Cerebellar nuclear complex (tissue), 1 donor: ENCODE measurements around the gene ZNF526.

Experiments
- DNase-seq, 2 experiments: peaks; one replicate each; lab custom pipeline; 2025; lab: John Stamatoyannopoulos, UW

Gene ZNF526

GRCh38 chr19:42224940-42225717 lies 5.0 kb downstream of the ZNF526 start:
- DNase-seq: no peak

DNA sequence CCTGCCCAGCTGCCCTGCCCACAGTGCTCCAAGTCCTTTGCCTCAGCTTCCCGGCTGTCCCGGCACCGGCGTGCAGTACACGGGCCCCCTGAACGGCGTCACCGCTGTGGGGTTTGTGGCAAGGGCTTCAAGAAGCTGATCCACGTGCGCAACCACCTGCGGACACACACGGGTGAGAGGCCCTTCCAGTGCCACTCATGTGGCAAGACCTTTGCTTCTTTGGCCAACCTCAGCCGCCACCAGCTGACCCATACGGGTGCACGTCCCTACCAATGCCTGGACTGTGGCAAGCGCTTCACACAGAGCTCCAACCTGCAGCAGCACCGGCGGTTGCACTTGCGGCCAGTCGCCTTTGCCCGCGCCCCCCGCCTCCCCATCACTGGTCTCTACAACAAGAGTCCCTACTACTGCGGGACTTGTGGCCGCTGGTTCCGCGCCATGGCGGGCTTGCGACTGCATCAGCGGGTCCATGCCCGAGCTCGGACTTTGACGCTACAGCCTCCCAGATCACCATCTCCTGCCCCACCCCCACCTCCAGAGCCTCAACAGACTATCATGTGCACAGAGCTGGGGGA lies 5.7 kb downstream of the ZNF526 start:
- no peak for DNase-seq

DNA sequence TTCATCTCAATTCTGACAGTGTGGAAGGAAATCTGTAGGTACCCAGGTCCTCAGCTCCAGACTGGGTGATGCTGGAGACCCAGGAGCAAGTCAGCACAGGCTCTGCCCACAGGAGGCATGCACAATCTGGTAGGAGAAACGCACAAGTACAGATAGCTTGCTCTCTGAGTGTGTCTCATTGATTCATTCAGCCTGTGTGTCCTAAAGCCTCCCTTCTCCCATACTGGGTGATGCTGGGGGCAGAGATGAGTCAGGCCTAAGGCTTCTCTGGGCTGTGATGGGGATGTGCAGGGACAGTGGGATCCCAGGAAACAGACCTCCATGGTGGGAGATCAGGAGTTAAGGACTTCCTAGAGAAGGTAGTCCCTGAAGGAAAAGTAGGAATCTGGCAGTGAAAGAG lies 6.8 kb downstream of the ZNF526 start:
- no peak for DNase-seq

- no peak for DNase-seq
These were observed 8.5 kb downstream of the ZNF526 start for GRCh38 chr19:42228641-42229040.

- DNase-seq: no peak
These were observed 9.3 kb downstream of the ZNF526 start for GRCh38 chr19:42229301-42229854.

GRCh38 chr19:42229855-42230351 lies 9.8 kb downstream of the ZNF526 start:
- DNase-seq: no peak

DNA sequence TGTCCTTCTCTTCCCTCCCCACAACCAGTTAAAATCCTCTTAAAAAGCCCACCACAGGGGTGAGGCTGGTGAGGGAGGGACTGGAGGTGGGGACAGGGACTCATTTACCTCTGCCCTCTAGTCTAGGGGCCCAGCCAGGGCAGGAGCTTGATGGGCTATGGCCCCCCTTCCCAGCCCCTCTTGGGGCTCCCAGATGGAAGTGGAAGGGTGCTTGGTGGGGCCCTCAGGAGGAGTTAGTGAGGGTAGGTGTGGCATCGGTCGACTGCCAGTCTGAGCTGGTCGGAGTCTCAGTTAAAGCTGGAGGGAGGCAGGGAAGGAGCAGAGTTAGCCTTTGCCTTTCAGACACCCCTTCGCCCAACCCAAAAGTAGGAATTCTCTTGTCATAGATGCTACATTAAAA lies 10.5 kb downstream of the ZNF526 start:
- DNase-seq: no peak

DNA sequence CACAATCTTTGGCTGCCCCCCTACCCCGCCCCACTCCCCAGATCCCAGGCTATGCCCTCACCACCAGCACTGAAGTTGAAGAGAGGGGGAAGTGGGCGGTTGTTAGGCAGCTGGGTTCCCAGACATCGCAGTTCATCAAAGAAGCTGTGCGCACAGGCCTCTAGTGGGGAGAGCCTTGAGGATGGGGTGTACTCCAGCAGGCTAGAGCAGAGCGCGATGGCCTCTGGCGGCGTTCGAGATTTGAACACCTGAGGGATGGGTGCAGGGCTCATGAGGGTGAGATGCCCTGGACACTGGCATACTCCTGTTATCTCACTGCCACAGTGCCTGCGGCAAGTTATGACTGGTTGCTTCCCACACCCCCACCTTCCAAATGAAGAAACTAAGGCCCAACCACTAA lies 12.3 kb downstream of the ZNF526 start:
- no peak for DNase-seq

- no peak for DNase-seq
These were observed 13.0 kb downstream of the ZNF526 start for GRCh38 chr19:42233106-42233505.

DNA sequence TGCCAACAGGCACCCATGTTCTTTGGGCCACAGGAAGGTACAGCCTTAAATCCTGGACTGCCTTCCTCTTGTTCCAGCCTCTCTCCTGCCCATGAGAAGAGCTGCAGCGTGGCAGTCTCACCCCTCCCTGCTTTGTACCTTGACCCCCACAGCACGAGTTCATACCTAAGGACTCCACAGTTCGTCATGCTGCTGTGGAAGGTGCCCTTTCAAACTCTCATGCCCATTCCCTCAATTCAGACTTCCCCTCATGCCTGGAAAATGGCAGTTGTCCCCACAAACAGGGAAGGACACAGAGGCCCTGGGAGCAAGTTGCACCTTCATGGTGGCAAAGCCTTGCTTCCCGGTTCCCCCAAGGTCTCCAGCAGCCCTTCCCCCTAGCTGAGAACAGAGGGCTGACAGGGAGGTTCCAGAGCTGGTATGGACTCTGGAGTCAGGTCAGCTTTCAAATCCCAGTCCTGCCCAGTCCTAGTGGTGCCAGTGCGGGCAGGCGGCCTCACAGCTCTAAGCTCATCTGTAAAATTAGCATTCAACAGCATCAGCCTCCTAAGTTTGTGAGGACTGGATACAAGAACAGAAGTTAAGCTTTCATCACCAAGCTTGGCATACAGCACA lies 13.7 kb downstream of the ZNF526 start:
- no peak for DNase-seq

GRCh38 chr19:42234364-42234763 lies 14.3 kb downstream of the ZNF526 start:
- DNase-seq: no peak

DNA sequence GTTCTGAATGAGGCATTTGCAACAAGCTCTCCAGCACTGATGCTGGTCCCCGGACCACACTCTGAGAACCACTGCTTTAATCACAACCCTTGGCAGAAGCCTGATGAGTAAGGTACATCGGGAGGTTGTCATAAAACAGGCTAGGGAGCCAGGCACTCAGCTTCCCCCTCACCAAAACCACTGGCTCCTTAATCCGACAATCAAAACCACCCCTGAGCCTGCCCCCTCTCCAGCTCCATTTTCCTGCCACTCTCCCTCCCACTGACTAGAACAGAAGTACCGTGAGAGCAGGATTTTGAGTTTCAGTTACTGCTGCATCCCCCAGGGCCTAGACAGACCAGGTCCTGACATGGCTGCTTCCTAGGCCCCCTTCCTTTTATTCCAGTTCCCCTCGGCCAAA lies 15.1 kb downstream of the ZNF526 start:
- no peak for DNase-seq

- no peak for DNase-seq
These were observed 19.6 kb downstream of the ZNF526 start for GRCh38 chr19:42239544-42240220.

DNA sequence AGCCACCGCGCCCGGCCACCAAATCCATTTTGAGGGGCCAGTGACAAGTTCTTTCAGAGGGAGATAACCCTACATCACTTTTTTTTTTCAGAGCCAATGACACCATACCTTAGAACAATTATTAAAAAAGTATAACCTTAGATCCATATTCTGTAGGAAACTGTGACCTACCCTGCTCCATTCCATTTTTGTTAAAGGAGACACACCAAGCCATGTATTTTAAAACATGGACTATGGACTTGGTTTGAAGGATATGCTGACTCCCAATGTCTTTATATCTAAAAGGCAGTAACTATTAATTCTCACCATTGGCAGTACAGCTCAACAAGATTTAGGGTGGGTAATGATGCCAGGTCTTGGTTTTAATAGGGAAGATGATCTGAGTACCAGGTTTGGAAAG lies 21.2 kb downstream of the ZNF526 start:
- DNase-seq: no peak

DNA sequence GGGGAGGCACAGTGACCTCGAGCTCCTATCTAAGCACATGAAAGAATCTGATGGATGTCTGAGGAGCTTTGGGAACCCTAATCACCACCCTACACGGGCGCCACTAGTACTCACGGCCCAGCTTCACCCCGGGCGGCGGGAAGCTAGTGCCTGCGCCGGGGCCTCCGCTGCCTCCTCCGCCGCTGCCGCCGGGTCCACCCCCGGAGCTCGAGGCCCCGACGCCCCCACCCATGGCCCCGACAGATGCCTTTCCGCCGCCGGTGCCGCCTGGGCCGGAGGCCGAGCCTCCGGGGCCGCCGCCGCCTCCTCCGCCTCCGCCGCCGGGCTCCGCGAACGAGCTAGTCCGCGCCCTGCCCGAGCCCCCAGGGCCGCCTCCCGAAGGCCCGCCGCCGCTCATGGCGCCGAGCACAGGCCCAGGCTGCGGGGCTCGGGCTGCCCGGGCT lies 22.0 kb downstream of the ZNF526 start:
- no peak for DNase-seq

GRCh38 chr19:42242512-42243409 lies 22.6 kb downstream of the ZNF526 start, which contains the start of gene GSK3A:
Gene GSK3A, minus strand, starts transcription at chr19:42242602. Its CDS starts 137 bp downstream, at chr19:42242465.
- peak; percentile 99 to 100 for DNase-seq

- peak; percentile 52 to 74 for DNase-seq
These were observed 24.5 kb downstream of the ZNF526 start for GRCh38 chr19:42244347-42245220.

DNA sequence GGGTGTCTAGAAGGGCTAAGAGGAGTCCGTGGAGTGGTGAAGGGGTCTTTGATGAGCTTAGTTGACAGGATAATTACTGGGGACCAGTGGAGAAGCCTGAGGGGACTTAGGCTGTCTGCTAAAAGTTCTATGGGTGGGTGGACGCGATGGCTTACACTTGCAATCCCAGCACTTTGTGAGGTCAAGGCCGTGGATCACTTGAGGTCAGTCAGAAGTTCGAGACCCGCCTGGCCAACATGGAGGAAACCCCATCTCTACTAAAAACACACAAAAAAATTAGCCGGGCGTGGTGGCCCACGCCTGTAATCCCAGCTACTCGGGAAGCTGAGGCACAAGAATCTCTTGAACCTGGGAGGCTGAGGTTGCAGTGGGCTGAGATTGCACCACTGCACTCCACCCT lies 25.1 kb downstream of the ZNF526 start:
- no peak for DNase-seq

DNA sequence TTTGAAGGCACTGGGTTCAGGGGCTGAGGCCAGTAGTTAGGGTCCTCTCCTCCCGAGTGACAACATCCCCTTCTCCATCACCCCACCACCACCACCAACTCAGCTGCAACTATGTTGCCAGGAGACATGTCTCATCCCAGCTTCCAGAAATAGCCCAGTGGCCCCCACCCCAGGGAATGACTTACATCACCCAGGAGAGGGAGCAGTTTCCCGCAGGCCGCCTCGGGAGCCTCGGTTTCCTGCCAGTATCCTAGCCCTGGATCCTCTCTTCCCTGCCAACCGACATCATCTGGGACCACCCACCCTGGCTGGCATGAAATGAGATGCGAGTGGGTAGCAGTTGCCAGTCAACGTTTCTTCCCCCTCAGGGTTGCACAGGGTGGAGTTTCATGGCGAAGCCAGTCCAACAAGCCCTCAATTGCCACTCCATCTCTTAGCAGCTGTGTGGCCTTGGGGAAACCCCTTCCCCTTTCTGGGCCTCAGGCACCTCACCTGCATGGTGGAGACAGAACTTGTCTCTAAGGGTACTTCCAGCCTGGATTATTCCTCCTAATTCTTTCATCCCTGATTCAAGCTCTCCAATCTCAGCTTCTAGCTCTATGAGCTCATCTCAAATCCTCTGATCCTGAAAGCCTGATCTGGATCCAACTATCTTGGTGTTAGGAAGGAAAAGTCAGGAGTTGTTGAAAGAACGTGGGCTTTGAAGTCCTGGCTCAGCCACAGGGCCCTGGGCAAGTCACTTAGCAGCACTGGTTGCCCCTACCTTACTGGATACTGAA lies 26.2 kb downstream of the ZNF526 start:
- no peak for DNase-seq
